Measurements from ENCODE around the gene DENND1A.

Gene DENND1A

DNA sequence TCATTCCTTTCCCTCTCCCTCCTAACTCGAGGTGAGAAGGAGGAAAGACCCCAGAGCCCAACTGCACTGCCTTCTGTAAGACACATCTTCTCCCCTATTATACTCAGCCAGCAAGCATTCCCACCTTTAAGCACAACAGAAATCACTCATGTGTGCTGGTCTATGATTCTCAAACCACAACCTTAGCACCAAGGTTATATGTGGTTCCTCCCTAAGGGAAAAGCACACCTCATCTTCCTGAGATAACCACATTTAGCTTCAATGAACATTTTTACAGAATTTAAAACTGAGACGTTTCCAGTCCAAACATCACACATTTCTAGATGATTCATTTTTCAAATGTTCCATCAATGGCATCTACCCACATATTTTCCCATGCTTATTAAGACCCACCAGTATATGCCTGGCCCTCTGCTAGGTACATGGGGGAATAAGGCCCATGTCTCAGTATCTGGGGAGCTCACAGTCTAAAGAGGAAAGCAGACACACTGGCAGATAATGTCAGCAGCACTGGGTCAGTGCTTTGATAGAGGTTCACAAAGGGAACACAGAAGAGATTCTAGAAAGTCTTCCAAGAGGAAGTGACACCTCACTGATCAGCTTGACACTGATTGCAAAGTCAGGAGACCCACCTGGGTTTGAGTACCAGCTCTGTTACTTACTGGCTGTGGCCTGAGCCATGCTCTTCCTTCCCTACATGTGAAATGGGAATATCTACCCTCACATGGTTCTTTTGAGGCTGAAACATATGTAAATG lies 245.4 kb downstream of the DENND1A start:
- in situ Hi-C loops (cut with MboI; ENCODE audit: low sequenced_read_pairs, unreplicated experiment), result no loop called here
- TF ChIP-seq, protein P1, sequence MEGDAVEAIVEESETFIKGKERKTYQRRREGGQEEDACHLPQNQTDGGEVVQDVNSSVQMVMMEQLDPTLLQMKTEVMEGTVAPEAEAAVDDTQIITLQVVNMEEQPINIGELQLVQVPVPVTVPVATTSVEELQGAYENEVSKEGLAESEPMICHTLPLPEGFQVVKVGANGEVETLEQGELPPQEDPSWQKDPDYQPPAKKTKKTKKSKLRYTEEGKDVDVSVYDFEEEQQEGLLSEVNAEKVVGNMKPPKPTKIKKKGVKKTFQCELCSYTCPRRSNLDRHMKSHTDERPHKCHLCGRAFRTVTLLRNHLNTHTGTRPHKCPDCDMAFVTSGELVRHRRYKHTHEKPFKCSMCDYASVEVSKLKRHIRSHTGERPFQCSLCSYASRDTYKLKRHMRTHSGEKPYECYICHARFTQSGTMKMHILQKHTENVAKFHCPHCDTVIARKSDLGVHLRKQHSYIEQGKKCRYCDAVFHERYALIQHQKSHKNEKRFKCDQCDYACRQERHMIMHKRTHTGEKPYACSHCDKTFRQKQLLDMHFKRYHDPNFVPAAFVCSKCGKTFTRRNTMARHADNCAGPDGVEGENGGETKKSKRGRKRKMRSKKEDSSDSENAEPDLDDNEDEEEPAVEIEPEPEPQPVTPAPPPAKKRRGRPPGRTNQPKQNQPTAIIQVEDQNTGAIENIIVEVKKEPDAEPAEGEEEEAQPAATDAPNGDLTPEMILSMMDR (IDR thresholded peaks at IDR 0.05; ENCODE audit: borderline replicate concordance, control extremely low read depth, extremely low read depth, insufficient read depth, missing control alignments), result no peak
- DNase-seq (ENCODE audit: low spot score), result no peak

DNA sequence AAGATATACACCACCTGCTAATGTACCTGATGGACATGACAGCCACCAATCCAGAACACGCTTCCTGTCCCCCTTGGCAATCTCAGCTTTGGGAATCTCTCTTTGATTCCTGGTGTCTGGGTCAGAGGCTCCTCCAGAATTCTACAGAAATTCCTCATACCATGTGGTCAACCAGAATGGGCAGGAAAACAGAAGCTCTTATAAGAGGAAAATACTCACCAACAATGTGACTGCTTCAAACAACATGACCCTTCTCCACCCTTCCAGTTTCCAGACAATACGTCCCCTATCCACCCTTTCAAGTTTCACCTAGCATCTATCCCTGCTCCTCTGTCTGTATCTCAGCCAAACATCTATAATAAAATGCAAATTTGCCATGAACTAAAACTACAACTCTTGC lies 247.2 kb downstream of the DENND1A start:
- TF ChIP-seq, protein P1 (IDR thresholded peaks at IDR 0.05; ENCODE audit: borderline replicate concordance, control extremely low read depth, extremely low read depth, insufficient read depth, missing control alignments), result no peak
- no peak for DNase-seq (ENCODE audit: low spot score)
- in situ Hi-C loops (cut with MboI; ENCODE audit: low sequenced_read_pairs, unreplicated experiment), result no loop called here

DNA sequence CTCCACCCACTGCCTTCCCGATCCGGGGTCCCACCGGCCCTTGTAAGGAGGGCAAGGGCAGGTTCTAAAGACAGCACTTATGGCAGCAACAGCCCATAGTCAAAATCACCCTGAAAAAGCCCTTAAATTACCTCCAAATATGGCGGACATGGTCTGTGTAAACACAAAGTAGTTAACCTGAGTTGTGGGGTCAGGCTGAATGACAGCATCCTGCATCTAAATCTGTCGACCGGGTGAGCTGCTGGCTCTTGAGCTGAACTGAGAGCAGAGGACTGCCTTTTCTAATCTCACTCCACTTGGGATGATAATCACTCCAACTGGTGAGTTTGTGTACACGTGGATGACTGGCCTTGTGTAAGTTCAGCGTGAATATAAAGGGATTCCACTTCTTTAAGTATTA lies 249.6 kb downstream of the DENND1A start:
- in situ Hi-C loops (cut with MboI; ENCODE audit: low sequenced_read_pairs, unreplicated experiment), result no loop called here
- DNase-seq (ENCODE audit: low spot score), result no peak
- TF ChIP-seq, protein P1 (IDR thresholded peaks at IDR 0.05; ENCODE audit: borderline replicate concordance, control extremely low read depth, extremely low read depth, insufficient read depth, missing control alignments), result no peak

DNA sequence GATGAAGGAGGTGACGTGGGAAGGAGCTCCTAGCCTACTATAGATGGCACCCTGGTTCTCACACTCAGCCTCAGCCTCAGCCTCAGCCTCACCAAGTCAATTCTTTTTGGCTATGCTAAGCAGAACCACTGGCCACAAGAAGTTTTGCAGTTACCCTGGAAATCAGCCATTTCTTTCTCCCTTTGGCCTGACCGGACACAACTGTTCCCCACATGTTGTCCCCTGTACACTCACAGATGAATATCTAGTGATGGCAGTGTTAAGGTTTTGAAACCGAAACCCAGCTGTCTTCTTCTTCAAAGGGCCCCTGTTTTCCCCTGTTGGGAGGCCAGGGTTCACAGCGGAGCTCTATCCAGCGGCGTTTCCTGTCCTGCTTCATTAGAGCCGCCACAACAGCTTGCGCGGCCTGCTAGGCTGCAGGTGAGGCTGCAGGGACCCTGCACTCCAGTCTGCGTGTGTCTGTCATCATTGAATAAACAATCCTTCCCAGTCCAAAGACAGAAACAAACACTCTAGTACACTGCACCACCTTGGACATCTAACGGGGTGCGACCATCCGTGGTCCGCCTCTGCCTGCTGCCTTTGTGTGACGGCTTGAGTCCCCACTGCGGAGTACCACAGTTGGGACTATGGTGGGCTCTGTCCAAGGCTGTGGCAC lies 250.5 kb downstream of the DENND1A start:
- in situ Hi-C loops (cut with MboI; ENCODE audit: low sequenced_read_pairs, unreplicated experiment), result no loop called here
- DNase-seq (ENCODE audit: low spot score), result peak; percentile 76
- TF ChIP-seq, protein P1 (IDR thresholded peaks at IDR 0.05; ENCODE audit: borderline replicate concordance, control extremely low read depth, extremely low read depth, insufficient read depth, missing control alignments), result no peak

DNA sequence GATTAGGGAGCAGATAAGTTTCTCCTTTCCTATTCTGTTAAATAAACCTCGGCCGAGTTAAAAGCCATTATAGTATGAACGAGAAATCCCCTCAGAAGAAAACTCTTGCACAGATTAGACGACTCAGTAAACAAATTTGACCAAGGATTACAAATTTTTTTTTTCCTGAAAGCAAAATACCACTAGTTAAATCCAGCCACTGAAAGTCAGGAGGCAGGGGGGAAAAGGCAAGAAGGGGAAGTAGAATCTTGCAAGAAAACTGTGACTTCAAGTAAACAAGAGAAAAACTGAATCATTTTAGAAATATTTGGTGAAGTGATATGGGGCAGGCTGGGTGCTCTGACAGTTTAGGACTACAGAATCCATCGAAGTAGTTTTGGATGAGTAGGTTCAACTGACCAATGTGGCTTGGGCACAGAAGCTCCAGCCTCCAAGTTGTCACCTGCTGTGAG lies 251.0 kb downstream of the DENND1A start:
- TF ChIP-seq, protein P1 (IDR thresholded peaks at IDR 0.05; ENCODE audit: borderline replicate concordance, control extremely low read depth, extremely low read depth, insufficient read depth, missing control alignments), result no peak
- in situ Hi-C loops (cut with MboI; ENCODE audit: low sequenced_read_pairs, unreplicated experiment), result no loop called here
- no peak for DNase-seq (ENCODE audit: low spot score)

DNA sequence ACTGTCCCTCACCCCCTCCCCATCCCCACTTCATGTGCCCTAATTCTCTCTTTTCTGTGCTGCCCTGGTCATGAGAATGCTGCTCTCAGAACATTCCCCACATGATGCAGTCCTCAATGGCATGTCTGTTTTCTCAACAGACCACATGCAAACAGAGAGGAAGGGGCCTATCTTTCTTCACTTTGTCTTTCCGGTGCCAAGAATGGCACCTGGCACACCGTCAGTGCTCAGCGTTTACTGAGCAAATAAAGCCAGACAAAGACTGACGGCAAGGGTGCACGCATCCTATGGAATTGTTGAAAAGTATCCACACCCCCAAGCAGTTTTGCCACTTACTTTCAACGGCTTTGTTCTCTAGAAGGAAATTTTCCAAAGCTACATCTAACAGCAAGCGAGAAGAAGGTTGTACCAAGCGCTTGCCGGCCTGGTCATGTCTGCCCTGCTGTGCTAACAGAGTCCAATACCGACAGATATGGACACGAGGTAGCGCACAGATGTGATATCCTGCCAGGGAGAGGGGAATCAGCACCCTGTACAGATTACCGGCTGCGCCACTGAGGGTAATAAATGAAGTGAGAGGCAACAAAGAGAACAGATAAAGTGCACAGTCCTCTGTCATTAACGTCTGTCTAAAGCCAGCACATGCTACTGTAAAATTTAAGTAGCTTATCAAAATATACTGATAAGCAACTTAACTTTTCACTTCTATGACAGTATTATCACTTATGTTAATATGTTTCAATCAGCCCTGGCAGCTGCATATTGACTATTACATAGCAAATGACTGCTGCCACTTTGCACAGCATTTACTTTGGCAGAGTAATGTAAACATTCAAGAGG lies 251.7 kb downstream of the DENND1A start:
- in situ Hi-C loops (cut with MboI; ENCODE audit: low sequenced_read_pairs, unreplicated experiment), result no loop called here
- TF ChIP-seq, protein P1 (IDR thresholded peaks at IDR 0.05; ENCODE audit: borderline replicate concordance, control extremely low read depth, extremely low read depth, insufficient read depth, missing control alignments), result no peak
- no peak for DNase-seq (ENCODE audit: low spot score)
